ENCODE measurements around the gene PRSS50.

DNA sequence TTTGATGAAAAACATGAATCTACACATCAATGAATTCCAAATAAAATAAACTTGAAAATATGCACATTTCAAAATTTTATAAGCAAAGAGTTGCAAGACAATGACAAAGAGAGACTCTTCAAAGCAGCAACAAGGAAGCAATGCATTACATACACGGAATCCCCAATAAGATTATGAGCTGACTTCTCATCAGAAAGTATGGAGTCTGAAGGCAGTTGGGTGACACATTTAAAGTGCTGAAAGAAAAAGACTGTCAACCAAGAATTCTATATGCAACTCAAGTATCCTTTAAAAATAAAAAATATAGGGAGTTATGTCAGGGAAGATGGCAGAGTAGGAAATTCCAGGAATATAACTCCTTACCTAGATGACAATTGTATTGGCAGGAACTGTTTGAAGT is 46.5 kb upstream of the PRSS50 start:
- no peak for TF ChIP-seq EZH2 (IDR thresholded peaks at IDR 0.05; ENCODE audit: borderline replicate concordance, low read length)
- TF ChIP-seq, protein P1, sequence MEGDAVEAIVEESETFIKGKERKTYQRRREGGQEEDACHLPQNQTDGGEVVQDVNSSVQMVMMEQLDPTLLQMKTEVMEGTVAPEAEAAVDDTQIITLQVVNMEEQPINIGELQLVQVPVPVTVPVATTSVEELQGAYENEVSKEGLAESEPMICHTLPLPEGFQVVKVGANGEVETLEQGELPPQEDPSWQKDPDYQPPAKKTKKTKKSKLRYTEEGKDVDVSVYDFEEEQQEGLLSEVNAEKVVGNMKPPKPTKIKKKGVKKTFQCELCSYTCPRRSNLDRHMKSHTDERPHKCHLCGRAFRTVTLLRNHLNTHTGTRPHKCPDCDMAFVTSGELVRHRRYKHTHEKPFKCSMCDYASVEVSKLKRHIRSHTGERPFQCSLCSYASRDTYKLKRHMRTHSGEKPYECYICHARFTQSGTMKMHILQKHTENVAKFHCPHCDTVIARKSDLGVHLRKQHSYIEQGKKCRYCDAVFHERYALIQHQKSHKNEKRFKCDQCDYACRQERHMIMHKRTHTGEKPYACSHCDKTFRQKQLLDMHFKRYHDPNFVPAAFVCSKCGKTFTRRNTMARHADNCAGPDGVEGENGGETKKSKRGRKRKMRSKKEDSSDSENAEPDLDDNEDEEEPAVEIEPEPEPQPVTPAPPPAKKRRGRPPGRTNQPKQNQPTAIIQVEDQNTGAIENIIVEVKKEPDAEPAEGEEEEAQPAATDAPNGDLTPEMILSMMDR (conservative IDR thresholded peaks at IDR 0.05 in 1 of 2, IDR thresholded peaks at IDR 0.05 in 1 of 2; ENCODE audit: extremely low read depth in 1 of 2, insufficient read depth in 1 of 2, low read depth in 1 of 2, low read length in 2 of 2), result no peak

Measured in mammary epithelial cell (primary cell).